ENCODE measurements around the gene UCK1.

UCK1 gene

GRCh38 chr9:131494296-131494870 lies 36.7 kb downstream of the UCK1 start:
- TF ChIP-seq, protein P1, sequence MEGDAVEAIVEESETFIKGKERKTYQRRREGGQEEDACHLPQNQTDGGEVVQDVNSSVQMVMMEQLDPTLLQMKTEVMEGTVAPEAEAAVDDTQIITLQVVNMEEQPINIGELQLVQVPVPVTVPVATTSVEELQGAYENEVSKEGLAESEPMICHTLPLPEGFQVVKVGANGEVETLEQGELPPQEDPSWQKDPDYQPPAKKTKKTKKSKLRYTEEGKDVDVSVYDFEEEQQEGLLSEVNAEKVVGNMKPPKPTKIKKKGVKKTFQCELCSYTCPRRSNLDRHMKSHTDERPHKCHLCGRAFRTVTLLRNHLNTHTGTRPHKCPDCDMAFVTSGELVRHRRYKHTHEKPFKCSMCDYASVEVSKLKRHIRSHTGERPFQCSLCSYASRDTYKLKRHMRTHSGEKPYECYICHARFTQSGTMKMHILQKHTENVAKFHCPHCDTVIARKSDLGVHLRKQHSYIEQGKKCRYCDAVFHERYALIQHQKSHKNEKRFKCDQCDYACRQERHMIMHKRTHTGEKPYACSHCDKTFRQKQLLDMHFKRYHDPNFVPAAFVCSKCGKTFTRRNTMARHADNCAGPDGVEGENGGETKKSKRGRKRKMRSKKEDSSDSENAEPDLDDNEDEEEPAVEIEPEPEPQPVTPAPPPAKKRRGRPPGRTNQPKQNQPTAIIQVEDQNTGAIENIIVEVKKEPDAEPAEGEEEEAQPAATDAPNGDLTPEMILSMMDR (IDR thresholded peaks at IDR 0.05; ENCODE audit: low read depth, low read length), result no peak
- TF ChIP-seq EZH2phosphoT487 (IDR thresholded peaks at IDR 0.05; ENCODE audit: low read depth), result no peak
- H2AFZ ChIP-seq (ENCODE audit: low read depth, low read length), result no peak overlapping the region
- H4K20me1 ChIP-seq (ENCODE audit: insufficient read depth, low read length), result no peaks in the 10 kb centered on the region
- H3K79me2 ChIP-seq (ENCODE audit: low read length), result no peaks in the 10 kb centered on the region
- no peak overlapping the region for H3K9ac ChIP-seq (ENCODE audit: low read length)
- no peak overlapping the region for H3K4me2 ChIP-seq (ENCODE audit: low read length)
- no peaks in the 10 kb centered on the region for H3K9me3 ChIP-seq (ENCODE audit: insufficient read depth, low read length)
- H3K36me3 ChIP-seq (replicated peaks; ENCODE audit: low read depth, low read length), result peaks cover 88% of the 10 kb centered on the region
- H3K27me3 ChIP-seq (ENCODE audit: low read depth, low read length), result no peaks in the 10 kb centered on the region
- no peak overlapping the region for H3K27ac ChIP-seq (ENCODE audit: low read length)
- H3K4me1 ChIP-seq (ENCODE audit: low read length), result no peaks in the 10 kb centered on the region
- H3K4me3 ChIP-seq (ENCODE audit: low read length), result no peak overlapping the region

GRCh38 chr9:131492070-131492469 lies 39.0 kb downstream of the UCK1 start:
- no peaks in the 10 kb centered on the region for H3K27me3 ChIP-seq (ENCODE audit: low read depth, low read length)
- H4K20me1 ChIP-seq (ENCODE audit: insufficient read depth, low read length), result no peaks in the 10 kb centered on the region
- H3K79me2 ChIP-seq (ENCODE audit: low read length), result no peaks in the 10 kb centered on the region
- no peak overlapping the region for H3K4me2 ChIP-seq (ENCODE audit: low read length)
- H3K9ac ChIP-seq (ENCODE audit: low read length), result no peak overlapping the region
- H3K27ac ChIP-seq (ENCODE audit: low read length), result no peak overlapping the region
- no peak for TF ChIP-seq EZH2phosphoT487 (IDR thresholded peaks at IDR 0.05; ENCODE audit: low read depth)
- TF ChIP-seq, protein P1 (IDR thresholded peaks at IDR 0.05; ENCODE audit: low read depth, low read length), result no peak
- H3K4me3 ChIP-seq (ENCODE audit: low read length), result no peak overlapping the region
- peaks cover 87% of the 10 kb centered on the region for H3K36me3 ChIP-seq (replicated peaks; ENCODE audit: low read depth, low read length)
- H3K9me3 ChIP-seq (ENCODE audit: insufficient read depth, low read length), result no peaks in the 10 kb centered on the region
- H3K4me1 ChIP-seq (ENCODE audit: low read length), result no peaks in the 10 kb centered on the region
- H2AFZ ChIP-seq (ENCODE audit: low read depth, low read length), result no peak overlapping the region

DNA sequence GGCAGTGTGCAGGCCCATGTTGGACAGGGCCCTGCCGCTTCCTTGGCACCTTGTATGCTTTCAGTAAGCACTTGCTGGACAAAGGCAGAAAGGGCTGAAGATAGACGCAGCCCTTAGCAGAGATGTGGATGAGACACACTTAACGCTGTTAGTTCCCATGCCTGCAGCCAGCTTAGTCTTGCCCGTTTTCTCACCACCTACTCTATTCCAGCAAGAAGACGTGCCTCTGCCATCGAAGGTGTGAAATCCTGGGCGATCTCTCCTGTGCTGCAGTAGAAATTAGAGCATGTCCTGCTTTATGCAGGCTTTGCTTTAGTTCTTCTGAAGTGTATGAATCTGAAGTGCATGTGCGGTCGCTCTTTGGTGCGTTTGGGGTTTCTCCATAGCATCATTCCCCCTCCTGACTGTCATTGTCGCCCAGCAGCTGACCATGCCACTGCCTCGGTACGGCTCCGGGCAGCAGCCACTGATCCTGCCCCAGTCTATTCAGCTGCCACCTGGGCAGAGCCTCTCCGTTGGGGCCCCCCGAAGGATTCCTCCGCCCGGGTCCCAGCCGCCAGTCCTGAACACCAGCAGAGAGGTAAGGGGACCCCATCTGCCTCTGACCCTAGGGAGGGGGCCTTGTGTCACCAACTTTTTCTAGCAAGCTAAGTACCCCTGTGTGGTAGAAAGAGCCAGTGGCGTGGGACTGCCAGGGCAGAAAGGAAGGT lies 39.9 kb downstream of the UCK1 start:
- H3K36me3 ChIP-seq (replicated peaks; ENCODE audit: low read depth, low read length), result peaks cover 87% of the 10 kb centered on the region
- no peaks in the 10 kb centered on the region; the same call in 1 of the 2 replicates for H3K79me2 ChIP-seq (ENCODE audit: low read length)

DNA sequence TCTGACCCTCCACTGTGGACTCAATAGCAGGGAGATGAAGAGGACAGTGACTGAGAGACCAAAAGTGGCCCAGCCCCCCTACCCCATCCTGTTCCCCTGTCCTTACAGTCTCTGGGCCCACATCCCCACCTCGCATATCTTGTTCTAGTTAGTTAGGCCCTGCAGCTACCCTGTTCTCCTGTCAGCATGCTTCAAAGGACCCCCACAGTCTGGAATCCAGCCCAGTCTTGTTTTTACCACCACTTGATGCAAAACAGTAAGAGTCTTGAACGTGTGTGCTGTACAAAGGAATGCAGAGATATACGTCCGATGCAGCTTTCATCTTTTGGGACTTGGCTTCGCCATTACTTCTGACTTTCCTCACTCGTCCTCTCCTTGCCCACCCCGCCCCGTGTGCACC lies 40.5 kb downstream of the UCK1 start:
- no peak overlapping the region for H2AFZ ChIP-seq (ENCODE audit: low read depth, low read length)
- H3K36me3 ChIP-seq (replicated peaks; ENCODE audit: low read depth, low read length), result peaks cover 84% of the 10 kb centered on the region
- H3K27me3 ChIP-seq (ENCODE audit: low read depth, low read length), result no peaks in the 10 kb centered on the region
- no peak overlapping the region for H3K4me2 ChIP-seq (ENCODE audit: low read length)
- no peak overlapping the region for H3K9ac ChIP-seq (ENCODE audit: low read length)
- H3K79me2 ChIP-seq (ENCODE audit: low read length), result no peaks in the 10 kb centered on the region; the same call in 1 of the 2 replicates
- no peak overlapping the region for H3K27ac ChIP-seq (ENCODE audit: low read length)
- H3K4me1 ChIP-seq (ENCODE audit: low read length), result no peaks in the 10 kb centered on the region
- no peaks in the 10 kb centered on the region for H4K20me1 ChIP-seq (ENCODE audit: insufficient read depth, low read length)
- H3K9me3 ChIP-seq (ENCODE audit: insufficient read depth, low read length), result no peaks in the 10 kb centered on the region
- no peak overlapping the region for H3K4me3 ChIP-seq (ENCODE audit: low read length)
- TF ChIP-seq EZH2phosphoT487 (IDR thresholded peaks at IDR 0.05; ENCODE audit: low read depth), result no peak
- TF ChIP-seq, protein P1 (IDR thresholded peaks at IDR 0.05; ENCODE audit: low read depth, low read length), result no peak

More for the DNA sequence above, 39.9 kb downstream of the UCK1 start:
- Histone ChIP-seq H3K4me2 (ENCODE audit: low read length) (no peak overlapping the region), H3K9ac (ENCODE audit: low read length) (no peak overlapping the region), H3K27ac (ENCODE audit: low read length) (no peak overlapping the region), H3K9me3 (ENCODE audit: insufficient read depth, low read length) (no peaks in the 10 kb centered on the region), H3K27me3 (ENCODE audit: low read depth, low read length) (no peaks in the 10 kb centered on the region), H2AFZ (ENCODE audit: low read depth, low read length) (no peak overlapping the region), H3K4me3 (ENCODE audit: low read length) (no peak overlapping the region), H4K20me1 (ENCODE audit: insufficient read depth, low read length) (no peaks in the 10 kb centered on the region), H3K4me1 (ENCODE audit: low read length) (no peaks in the 10 kb centered on the region)
- no peak for TF ChIP-seq EZH2phosphoT487 (IDR thresholded peaks at IDR 0.05; ENCODE audit: low read depth)
- TF ChIP-seq, protein P1 (IDR thresholded peaks at IDR 0.05; ENCODE audit: low read depth, low read length), result no peak

Data from OCI-LY3 (cell line).